Activated T-cell treated with anti-CD3 and anti-CD28 coated beads, Interleukin-2, amount 50 U/mL, for 72 hours (primary cell): ENCODE results near the gene SLC45A3. TPM values are rescaled to one million over a fixed set of nuclear protein-coding genes. Genes with fewer than 3 reads are reported as not detected.
A peak's percentile ranks its signal among the peaks of the same experiment; 100 is the strongest.

Source experiments
- ATAC-seq, 2 donors: fragments of 150-1000 bp; cut with Tn5 transposase; replicated peaks in 1 of 2; 2 replicates each; pipeline ENCODE4 v1.10.0; 2021; ENCODE audit warnings: moderate library complexity in 2 of 2, mild to moderate bottlenecking in 1 of 2
- DNase-seq, 2 donors: peaks; one replicate each; pipeline ENCODE4 v3.0.0; 2021 to 2022; ENCODE audit warnings: mixed read lengths in 1 of 2
- H3K27ac Mint-ChIP-seq: one replicate; pipeline ENCODE4 v1.8.0; 2022; ENCODE audit warnings: mild to moderate bottlenecking, moderate library complexity, mixed read lengths
- H3K27me3 Mint-ChIP-seq: one replicate; pipeline ENCODE4 v1.8.0; 2022; ENCODE audit warnings: low read depth, mixed read lengths
- H3K36me3 Mint-ChIP-seq, 2 donors: one replicate each; pipeline ENCODE4 v1.8.0; 2022; ENCODE audit warnings: mixed read lengths in 2 of 2, mild to moderate bottlenecking in 1 of 2; ENCODE audit not compliant: insufficient read depth in 2 of 2
- H3K4me1 Mint-ChIP-seq: one replicate; pipeline ENCODE4 v1.8.0; 2022; ENCODE audit warnings: low read depth, mixed read lengths
- H3K4me3 Mint-ChIP-seq, 2 donors: one replicate each; pipeline ENCODE4 v1.8.0; 2022; ENCODE audit warnings: mild to moderate bottlenecking in 2 of 2, mixed read lengths in 2 of 2, moderate library complexity in 2 of 2
- H3K9me3 Mint-ChIP-seq, 2 donors: one replicate each; pipeline ENCODE4 v1.8.0; 2022; ENCODE audit warnings: mixed read lengths in 2 of 2
- total RNA-seq, 2 donors: library from RNA; stranded (reverse); gene quantifications; one replicate each; pipeline ENCODE4 v1.2.3, GENCODE V29; 2022

SLC45A3 gene
- total RNA-seq, 2 donors from 2014 or later = 0.70 to 1.0 TPM

DNA sequence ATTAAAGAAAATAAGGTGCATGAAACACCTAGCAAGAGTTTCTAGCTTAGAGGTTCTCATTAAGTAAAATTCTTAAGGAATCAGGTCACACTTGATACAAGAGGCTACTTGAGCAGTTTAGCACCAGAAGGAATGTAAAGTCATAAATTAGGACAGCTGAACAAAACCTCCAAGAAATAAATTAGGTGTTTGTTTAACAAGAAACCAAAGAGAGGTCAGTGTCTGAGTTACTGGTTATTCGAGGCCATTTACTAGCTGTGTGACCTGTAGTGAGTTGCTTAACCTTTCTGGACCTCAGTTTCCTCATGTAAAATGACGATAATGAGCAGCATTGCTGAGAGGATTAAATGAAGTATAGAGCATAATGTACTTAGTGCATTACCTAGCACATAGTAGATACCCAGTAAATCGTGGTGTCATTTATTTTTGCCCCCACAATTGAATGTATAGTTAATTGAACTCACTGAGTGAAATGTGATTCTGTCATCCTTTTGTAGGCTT lies 47.6 kb downstream of the SLC45A3 start:
- H3K4me1 Mint-ChIP-seq = peaks cover 23% of the 10 kb centered on the region
- H3K36me3 Mint-ChIP-seq = peaks cover 0 to 3% of the 10 kb centered on the region in 2 donors
- no peak for DNase-seq
- no peaks in the 10 kb centered on the region for H3K27me3 Mint-ChIP-seq
- ATAC-seq = no peak
- peak overlapping the region; percentile 91 for H3K27ac Mint-ChIP-seq
- H3K9me3 Mint-ChIP-seq = no peaks in the 10 kb centered on the region
- H3K4me3 Mint-ChIP-seq = peak overlapping the region; percentile 86

DNA sequence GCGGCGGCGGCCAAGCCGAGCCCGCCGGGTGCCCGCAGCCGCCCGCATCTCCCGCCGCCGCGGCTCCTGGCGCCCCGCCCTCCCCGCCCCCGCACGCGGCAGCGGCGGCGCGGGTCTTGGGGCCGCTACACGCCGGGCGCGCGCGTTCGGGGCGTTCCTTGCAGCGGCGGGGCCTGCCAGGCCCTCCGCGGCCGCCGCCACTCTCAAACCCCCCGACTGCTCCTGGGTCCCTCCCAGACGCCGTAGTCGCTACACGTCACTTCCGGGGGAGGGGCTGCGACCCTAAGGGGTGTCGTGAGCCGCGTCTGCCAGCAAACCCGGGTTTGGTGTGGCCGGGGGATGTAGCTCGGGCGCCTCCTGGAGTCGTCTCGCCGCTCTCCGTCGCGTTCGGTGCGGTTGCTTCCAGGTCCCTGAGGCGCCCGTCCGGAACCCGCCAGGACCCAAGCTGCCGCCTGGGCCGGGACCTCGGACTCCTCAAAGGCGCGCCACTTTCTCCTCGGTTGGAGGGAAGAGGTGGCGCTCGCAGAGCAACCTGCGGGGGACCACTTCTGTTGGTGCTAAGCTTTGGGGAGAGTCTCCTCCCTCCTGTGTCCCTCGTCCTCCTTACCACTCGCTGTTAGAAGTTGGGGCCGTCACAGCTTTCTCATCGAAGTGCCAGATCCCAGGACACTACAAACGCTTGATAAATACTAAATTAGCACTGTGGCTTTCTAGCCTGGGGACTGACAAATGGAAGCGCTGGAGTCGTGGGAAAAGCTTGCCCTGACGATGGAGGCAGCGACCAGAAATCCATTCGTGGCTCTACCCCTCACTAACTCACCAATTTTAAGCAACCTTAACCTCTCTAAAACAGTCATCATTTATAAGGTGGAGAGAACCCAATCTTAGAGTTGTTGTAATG lies 48.3 kb downstream of the SLC45A3 start, which contains the start of gene ELK4:
Gene ELK4 (minus strand): TSS at position 244 of the 901 bp plus-strand sequence. CDS start 8,129 bp downstream, outside the sequence.
- Mint-ChIP-seq H3K36me3 (peaks cover 0 to 3% of the 10 kb centered on the region in 2 donors), H3K27ac (peak within 1 kb of the TSS; percentile 91), H3K9me3 (no peaks in the 10 kb centered on the region), H3K4me1 (peaks cover 30% of the 10 kb centered on the region), H3K27me3 (no peaks in the 10 kb centered on the region), H3K4me3 (peak within 1 kb of the TSS; percentile 93 to 94)
- ATAC-seq (peak; percentile 86), DNase-seq (peak; percentile 100)

DNA sequence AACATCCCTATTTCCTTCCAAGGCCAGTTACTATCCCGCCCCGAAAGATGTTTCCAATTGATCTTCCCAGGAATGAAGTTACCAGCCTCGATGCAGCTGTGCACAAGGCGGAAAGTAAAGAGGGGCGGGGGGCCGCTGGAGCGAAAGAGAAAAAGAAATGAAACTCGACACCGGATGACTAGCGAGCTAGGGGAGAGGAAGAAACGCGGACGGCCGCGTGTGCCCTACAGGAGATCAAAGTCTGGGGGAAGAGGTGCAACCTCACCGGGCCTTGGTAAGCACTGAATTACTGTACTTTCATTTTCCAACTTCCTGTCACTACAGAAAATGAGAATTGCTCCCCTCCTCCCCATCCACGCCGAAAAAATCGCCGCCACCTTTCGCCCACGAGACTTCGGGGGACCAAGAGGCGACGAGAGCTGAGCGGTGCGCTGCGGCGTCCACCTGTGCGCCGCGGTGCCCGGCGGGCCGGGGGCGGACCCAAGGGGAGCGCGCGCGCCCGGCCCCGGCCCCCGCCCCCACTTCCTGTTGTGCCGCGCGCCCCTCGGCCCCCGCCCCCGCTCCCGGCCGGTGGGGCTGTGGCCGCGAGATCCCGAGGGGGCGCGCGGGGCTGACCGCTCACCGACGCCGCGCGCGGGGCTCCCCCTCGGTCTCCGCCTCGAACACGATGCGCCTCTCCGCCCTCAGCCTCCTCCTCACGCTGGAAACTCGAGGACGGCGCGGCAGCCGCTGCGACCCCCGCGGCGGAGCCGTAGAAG lies 49.1 kb downstream of the SLC45A3 start:
- Mint-ChIP-seq H3K9me3 (no peaks in the 10 kb centered on the region), H3K27ac (peak overlapping the region; percentile 81), H3K27me3 (no peaks in the 10 kb centered on the region), H3K36me3 (peaks cover under 1 to 8% of the 10 kb centered on the region in 2 donors), H3K4me1 (peaks cover 38% of the 10 kb centered on the region), H3K4me3 (peak overlapping the region; percentile 93 to 94)
- ATAC-seq (peak; percentile 79), DNase-seq (peak; percentile 85 to 92)

DNA sequence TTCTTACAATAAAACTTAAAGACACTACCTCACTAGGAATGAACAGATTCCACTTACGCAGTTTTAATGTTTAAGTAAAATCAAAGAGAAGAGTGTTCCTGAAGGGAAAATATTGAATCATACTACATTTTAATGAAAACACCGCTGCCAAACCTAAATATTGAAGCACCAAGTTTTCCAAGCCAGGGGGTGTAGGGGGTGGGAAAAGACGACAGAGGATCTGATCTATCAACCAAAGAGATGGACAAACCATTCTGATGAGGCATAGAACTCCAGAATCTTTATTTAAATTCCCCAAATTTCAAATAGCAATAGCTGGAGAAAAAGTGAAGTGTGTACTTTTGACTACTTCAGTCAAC lies 49.7 kb downstream of the SLC45A3 start:
- H3K4me3 Mint-ChIP-seq = peak overlapping the region; percentile 93 to 94
- no peaks in the 10 kb centered on the region for H3K9me3 Mint-ChIP-seq
- DNase-seq (no peak), ATAC-seq (no peak)
- H3K27ac Mint-ChIP-seq = peak overlapping the region; percentile 81
- no peaks in the 10 kb centered on the region for H3K27me3 Mint-ChIP-seq
- H3K4me1 Mint-ChIP-seq = peaks cover 44% of the 10 kb centered on the region
- H3K36me3 Mint-ChIP-seq = peaks cover 4 to 11% of the 10 kb centered on the region in 2 donors

DNA sequence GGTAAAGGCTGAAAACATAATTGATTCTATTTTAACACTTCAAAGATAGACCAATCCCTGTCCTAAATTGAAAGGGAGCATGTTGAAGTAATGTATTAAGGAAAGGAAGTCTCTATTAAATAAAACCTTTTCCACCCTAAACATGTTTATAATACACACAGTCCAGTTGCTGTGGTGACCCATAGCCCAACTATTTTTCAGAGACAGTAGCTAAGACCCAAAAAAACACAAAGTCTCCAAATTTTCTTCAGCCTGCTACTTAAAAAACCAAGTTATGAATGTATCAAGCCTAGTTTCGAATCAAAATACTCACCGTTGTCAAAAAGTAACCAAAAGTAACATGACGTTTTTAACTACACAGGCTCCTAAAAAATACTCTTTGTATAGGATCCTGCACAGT lies 50.1 kb downstream of the SLC45A3 start:
- peaks cover 4 to 11% of the 10 kb centered on the region in 2 donors for H3K36me3 Mint-ChIP-seq
- no peak for DNase-seq
- H3K27ac Mint-ChIP-seq = peak overlapping the region; percentile 81
- no peaks in the 10 kb centered on the region for H3K9me3 Mint-ChIP-seq
- peaks cover 44% of the 10 kb centered on the region for H3K4me1 Mint-ChIP-seq
- no peaks in the 10 kb centered on the region for H3K27me3 Mint-ChIP-seq
- H3K4me3 Mint-ChIP-seq = peak overlapping the region; percentile 93 to 94
- ATAC-seq = no peak

DNA sequence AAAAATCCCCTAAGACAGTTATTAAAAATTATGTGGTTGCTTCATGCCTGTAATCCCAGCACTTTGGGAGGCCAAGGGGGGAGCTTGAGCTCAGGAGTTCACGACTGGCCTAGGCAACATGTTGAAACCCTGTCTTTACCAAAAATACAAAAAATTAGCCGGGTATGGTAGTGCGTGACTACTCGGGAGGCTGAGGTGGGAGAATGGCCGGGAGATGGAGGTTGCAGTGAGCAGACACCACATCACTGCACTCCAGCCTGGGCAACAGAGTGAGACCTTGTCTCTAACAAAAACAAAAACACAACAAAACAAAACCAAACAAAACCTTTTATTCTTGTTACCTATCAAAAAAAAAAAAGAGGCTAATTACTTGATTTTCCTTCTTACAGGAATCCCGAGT lies 50.6 kb downstream of the SLC45A3 start:
- Mint-ChIP-seq H3K9me3 (no peaks in the 10 kb centered on the region), H3K27ac (peak overlapping the region; percentile 81), H3K4me3 (peak overlapping the region; percentile 93 to 94), H3K27me3 (no peaks in the 10 kb centered on the region), H3K4me1 (peaks cover 49% of the 10 kb centered on the region), H3K36me3 (peaks cover 4 to 11% of the 10 kb centered on the region in 2 donors)
- DNase-seq (peak; percentile 4 to 16), ATAC-seq (no peak)

DNA sequence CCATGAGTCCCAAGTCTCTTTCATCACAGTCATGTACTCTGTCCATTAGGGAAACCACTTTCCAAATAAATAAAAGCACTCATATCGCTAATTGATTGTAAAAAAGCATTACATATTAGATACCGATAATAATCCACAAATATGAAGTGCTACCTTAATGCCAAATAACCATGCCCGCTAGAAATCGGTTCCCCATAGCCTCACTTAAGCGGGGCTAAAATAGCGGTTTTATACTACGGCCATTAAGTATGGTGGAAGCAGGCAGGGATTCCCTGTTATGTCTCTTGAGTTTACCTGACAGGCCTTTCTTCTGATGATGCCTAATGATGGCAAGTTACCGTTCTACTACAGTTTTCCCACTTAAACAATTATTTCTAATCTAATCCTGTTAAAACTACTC lies 52.4 kb downstream of the SLC45A3 start:
- H3K36me3 Mint-ChIP-seq = peaks cover 4 to 13% of the 10 kb centered on the region in 2 donors
- H3K27ac Mint-ChIP-seq = peak overlapping the region; percentile 81

DNA sequence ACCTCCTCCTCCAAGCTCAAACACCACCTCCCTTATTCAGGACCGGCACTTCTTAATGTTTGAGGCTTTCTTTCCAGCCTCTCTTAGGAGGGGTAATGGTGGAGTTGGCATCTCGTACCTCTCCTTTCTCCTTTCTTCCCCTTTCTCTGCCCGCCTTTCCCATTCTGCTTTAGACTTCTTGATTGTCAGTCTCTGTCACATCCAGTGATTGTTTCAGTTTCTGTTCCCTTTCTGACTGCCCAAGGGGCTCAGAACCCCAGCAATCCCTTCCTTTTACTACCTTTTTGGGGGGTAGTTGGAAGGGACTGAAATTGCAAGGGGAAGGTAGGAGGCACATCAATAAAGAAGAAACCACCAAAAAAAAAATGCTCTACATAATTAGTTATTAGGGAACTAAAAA lies 54.1 kb downstream of the SLC45A3 start:
- no peaks in the 10 kb centered on the region for H3K9me3 Mint-ChIP-seq
- H3K27ac Mint-ChIP-seq = peak overlapping the region; percentile 60
- DNase-seq (no peak), ATAC-seq (no peak)
- H3K27me3 Mint-ChIP-seq = no peaks in the 10 kb centered on the region
- H3K4me3 Mint-ChIP-seq = peak overlapping the region; percentile 60 to 71
- H3K36me3 Mint-ChIP-seq = peaks cover 4 to 18% of the 10 kb centered on the region in 2 donors
- H3K4me1 Mint-ChIP-seq = peaks cover 49% of the 10 kb centered on the region

More for the DNA sequence above, 52.4 kb downstream of the SLC45A3 start:
- Mint-ChIP-seq H3K4me3 (peak overlapping the region; percentile 13 to 85), H3K4me1 (peaks cover 49% of the 10 kb centered on the region), H3K27me3 (no peaks in the 10 kb centered on the region), H3K9me3 (no peaks in the 10 kb centered on the region)
- DNase-seq = no peak
- no peak for ATAC-seq

DNA sequence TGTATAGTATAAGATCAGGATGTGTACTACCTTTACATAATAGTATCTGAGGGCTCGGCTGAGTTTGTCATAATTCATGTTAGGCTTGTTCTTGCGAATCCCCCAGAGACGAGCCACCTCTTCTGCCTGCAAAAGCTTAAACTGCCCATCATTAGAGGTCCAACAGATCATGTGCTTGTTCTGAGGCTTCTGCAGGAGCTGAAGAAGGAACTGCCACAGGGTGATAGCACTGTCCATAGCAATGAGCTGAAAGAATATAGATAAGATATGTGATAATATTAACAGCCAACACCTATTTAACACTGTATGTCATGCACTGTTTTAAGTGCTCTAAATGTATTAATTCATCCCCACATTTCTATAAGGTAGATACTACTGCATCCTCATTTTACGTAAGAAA lies 56.7 kb downstream of the SLC45A3 start:
- no peak for DNase-seq
- Mint-ChIP-seq H3K4me3 (no peak overlapping the region), H3K9me3 (no peaks in the 10 kb centered on the region), H3K36me3 (peaks cover 9 to 32% of the 10 kb centered on the region in 2 donors), H3K4me1 (peaks cover 41% of the 10 kb centered on the region), H3K27ac (no peak overlapping the region), H3K27me3 (no peaks in the 10 kb centered on the region)
- no peak for ATAC-seq

DNA sequence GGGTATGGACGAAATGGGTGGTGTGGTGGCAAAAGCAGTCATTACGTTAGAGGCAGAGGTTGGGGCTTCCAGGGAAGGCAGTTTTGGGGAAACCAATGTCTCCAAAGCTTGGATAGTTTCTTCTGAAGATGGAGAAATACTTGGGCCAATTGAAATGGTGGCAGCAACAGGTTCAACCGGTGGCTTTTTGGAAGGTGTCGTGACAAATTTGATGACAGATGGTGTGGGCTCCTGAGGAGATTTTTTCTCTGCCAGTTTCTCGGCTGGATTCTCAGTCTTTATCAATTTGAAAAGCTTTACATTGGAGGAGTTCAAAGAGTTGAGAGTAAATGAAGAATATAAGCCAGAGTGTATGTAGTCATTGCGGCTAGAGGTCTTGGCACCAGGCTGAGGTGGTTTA lies 60.0 kb downstream of the SLC45A3 start:
- H3K27me3 Mint-ChIP-seq = no peaks in the 10 kb centered on the region
- peaks cover 9 to 32% of the 10 kb centered on the region in 2 donors for H3K36me3 Mint-ChIP-seq
- peaks cover 31% of the 10 kb centered on the region for H3K4me1 Mint-ChIP-seq
- H3K4me3 Mint-ChIP-seq = no peak overlapping the region
- DNase-seq (no peak), ATAC-seq (no peak)
- H3K9me3 Mint-ChIP-seq = no peaks in the 10 kb centered on the region
- peak overlapping the region; percentile 81 for H3K27ac Mint-ChIP-seq

DNA sequence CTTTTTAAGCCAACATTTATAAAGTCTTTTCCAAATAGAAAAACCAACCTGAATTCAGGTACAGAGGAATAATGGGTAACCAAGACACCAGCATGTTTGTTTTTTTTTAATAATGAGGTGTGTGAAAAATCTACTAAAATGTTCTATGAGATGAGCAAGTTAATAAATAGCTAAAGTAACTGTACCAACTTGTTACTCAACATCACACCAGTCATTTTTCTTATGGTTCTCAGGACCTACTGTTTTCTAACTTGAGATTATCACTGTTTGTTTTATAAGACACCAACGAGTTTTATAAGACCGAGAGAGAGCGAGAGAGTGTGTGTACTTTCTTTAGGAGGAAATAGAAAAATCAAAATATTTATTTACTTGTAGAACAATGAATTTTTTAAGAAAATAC lies 60.9 kb downstream of the SLC45A3 start:
- peaks cover 26% of the 10 kb centered on the region for H3K4me1 Mint-ChIP-seq
- H3K4me3 Mint-ChIP-seq = no peak overlapping the region
- H3K9me3 Mint-ChIP-seq = no peaks in the 10 kb centered on the region
- H3K27ac Mint-ChIP-seq = peak overlapping the region; percentile 20
- DNase-seq (no peak), ATAC-seq (no peak)
- H3K27me3 Mint-ChIP-seq = no peaks in the 10 kb centered on the region
- H3K36me3 Mint-ChIP-seq = peaks cover 9 to 35% of the 10 kb centered on the region in 2 donors

DNA sequence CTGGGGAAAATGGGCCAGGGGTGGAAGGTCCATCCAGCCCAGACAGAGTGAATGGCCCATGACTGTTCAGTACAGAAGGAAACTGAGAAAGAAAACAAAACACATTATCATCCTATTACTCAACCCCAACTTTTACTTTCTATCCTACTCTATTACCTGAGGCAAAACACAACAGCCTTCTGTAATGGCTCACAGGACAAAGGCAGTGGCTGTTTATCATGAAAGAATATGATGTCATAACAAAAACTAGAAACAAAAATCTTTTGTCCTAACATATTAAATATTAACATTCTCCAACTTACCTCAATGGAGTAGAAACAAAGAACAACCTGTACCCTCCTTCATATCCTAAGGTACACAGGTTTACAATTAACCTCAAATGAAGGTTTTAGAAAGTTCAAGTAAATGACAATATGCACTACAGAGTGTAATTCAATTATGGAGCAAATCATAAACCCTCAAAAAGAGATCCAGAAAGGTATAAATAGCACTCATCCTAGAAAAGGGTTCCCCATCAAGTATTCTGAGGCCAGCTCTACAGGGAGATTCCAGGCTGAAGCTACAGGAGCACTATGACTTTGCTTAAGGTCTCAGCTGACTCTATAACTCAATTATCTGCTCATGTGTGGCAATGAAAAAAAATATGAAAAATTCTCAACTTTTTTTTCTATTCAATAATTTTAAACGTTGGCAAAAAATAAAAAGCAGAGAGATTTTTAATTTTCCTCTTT lies 63.6 kb downstream of the SLC45A3 start:
- Mint-ChIP-seq H3K27ac (peak overlapping the region; percentile 83), H3K27me3 (no peaks in the 10 kb centered on the region), H3K4me1 (peaks cover 40% of the 10 kb centered on the region), H3K4me3 (no peak overlapping the region), H3K9me3 (no peaks in the 10 kb centered on the region), H3K36me3 (peaks cover 10 to 38% of the 10 kb centered on the region in 2 donors)
- DNase-seq (no peak), ATAC-seq (peak; percentile 91 to 94)
